Measurements from ENCODE around the gene AGXT. TPM values are rescaled to one million over a fixed set of nuclear protein-coding genes. Genes with fewer than 3 reads are reported as not detected.

Gene AGXT
- total RNA-seq, 1 donor: not detected

DNA sequence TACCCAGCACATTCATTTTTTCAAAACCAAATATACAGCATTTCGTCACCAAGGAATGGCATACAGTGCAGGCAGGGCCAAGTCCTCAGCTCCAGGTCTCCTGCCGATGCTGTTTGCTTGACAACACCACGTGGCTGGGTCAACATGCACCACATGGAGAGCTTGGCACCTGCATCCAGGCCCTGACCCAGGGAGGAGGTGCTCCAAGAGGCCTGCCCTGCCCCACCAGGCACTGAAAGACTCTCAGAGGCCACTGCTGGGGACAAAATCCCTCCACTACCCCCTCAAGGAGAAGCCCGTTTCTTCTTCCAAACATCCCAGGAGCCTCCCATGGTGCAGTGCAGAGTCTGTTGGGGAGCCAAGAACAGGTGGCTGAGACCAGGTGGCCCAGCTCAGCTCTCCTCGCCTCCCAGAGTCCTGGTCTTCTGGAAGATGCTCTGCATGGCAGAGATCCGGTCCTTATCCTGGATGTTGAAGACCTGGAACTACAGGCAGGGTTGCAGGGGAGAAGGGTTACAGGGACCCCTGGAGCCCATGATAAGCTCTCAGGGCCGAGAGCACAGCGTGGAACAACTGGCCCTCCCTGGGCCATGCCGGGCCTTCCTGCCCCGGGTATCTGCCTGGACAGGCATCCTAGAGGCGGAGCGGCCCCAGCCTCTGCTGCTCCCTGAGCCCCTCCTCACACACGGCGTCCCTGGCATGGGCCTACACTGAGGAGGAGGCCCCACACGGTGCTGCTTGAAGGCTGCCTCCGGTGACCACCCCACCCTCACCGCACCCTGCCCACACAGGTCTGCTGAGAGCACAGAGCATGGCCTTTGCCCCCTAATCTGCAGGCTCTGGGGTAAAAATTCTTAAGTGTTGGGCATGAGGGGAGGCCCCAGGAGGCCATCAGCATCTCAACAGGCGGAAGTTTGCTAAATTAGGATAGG is 18.3 kb downstream of the AGXT start:
- DNase-seq (ENCODE audit: low read depth): no peak
- no peak overlapping the region for H3K4me3 ChIP-seq (ENCODE audit: low read depth, low read length)
- TF ChIP-seq, protein P1, sequence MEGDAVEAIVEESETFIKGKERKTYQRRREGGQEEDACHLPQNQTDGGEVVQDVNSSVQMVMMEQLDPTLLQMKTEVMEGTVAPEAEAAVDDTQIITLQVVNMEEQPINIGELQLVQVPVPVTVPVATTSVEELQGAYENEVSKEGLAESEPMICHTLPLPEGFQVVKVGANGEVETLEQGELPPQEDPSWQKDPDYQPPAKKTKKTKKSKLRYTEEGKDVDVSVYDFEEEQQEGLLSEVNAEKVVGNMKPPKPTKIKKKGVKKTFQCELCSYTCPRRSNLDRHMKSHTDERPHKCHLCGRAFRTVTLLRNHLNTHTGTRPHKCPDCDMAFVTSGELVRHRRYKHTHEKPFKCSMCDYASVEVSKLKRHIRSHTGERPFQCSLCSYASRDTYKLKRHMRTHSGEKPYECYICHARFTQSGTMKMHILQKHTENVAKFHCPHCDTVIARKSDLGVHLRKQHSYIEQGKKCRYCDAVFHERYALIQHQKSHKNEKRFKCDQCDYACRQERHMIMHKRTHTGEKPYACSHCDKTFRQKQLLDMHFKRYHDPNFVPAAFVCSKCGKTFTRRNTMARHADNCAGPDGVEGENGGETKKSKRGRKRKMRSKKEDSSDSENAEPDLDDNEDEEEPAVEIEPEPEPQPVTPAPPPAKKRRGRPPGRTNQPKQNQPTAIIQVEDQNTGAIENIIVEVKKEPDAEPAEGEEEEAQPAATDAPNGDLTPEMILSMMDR (IDR thresholded peaks at IDR 0.05; ENCODE audit: insufficient read depth, low read depth, low read length): no peak

DNA sequence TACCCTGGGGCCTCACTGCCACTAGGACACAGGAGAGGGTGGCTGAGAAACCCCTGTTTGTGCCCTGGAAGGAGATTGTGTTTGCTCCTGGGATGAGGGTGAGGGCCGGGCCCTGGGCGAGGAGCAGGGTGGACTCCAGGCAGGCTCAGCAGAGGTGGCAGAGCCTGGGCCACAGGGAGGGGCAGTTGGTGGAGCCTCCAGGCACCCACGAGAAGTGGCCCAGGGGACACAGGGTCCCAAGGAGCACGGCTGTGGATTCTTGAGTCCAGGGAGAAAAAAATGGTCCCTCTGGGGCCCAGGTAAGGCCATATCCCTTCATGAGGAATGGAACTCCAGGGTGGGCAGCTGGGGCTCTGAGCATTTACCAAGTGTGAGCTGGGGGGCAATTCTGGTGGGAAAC is 19.0 kb downstream of the AGXT start:
- TF ChIP-seq, protein P1 (IDR thresholded peaks at IDR 0.05; ENCODE audit: insufficient read depth, low read depth, low read length): no peak
- no peak overlapping the region for H3K4me3 ChIP-seq (ENCODE audit: low read depth, low read length)
- no peak for DNase-seq (ENCODE audit: low read depth)

DNA sequence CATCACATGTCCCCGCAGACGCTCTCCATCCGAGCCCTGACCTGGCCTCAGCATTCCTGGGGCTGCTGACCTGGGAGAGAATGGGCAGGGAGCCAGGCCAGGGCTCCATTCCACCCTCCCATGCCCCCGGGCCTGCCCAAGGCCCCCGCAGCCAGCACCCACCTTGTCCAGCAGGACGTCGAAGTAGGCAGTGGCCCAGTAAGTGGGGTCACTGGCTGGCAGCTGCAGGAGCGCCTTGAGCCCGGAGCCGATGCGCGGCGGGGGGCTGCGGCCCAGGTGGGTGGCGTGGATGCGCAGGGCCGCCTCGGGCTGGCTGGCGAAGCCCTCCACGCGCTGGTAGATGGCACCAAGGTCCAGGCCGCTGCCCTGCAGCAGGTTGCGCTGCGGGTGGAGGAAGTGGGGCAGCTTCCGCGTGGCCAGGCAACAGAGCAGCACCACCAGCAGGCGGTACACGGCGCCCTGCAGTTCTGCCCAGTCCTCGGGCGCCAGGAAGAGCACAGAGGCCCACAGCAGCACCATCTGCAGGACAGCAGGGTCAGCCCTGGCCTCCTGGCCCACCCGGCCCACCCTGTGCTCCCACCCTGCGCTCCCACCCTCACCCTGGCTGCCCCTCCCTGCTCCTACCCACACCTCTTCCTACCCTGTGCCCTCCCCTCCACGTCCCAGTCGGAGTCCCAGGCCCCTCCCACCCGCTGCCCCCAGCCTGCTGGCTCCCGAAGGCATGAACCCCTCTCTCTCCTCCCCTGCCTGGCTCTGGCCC is 19.7 kb downstream of the AGXT start:
- no peak overlapping the region for H3K4me3 ChIP-seq (ENCODE audit: low read depth, low read length)
- no peak for DNase-seq (ENCODE audit: low read depth)
- TF ChIP-seq, protein P1 (IDR thresholded peaks at IDR 0.05; ENCODE audit: insufficient read depth, low read depth, low read length): no peak

DNA sequence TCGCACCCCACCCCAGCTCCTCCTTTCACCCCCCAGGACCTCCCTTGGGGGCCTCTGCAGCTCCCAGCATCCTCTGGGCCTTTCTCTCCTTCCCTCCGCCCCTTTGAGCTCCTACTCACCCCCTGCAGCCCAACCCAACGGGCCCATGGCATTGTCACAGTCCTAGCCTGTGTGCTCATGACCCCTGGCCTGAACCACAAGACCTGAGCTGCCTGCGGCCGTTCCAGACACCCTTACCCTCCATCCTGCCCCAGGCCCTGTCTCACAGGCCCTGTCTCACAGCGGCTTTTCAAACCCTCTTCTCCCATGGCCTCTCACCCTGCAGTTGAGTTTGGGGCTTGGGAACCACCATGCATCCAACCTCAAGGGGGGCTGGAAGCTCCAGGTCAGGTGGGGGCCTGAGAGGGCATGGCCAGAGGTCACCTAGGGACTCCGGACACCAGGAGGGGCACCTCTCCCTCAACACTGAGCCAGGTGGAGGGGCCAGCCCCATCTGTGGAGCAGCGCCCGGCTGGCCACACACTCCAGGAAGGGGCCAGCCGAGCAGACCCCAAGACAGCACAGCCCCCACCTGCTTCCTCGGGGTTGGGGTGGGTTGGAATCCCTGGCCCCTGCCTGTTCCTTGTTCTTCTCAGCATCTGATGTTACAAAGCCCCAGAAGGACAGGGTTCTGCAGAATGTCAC is 20.4 kb downstream of the AGXT start:
- no peak for DNase-seq (ENCODE audit: low read depth)
- H3K4me3 ChIP-seq (ENCODE audit: low read depth, low read length): no peak overlapping the region
- TF ChIP-seq, protein P1 (IDR thresholded peaks at IDR 0.05; ENCODE audit: insufficient read depth, low read depth, low read length): no peak

DNA sequence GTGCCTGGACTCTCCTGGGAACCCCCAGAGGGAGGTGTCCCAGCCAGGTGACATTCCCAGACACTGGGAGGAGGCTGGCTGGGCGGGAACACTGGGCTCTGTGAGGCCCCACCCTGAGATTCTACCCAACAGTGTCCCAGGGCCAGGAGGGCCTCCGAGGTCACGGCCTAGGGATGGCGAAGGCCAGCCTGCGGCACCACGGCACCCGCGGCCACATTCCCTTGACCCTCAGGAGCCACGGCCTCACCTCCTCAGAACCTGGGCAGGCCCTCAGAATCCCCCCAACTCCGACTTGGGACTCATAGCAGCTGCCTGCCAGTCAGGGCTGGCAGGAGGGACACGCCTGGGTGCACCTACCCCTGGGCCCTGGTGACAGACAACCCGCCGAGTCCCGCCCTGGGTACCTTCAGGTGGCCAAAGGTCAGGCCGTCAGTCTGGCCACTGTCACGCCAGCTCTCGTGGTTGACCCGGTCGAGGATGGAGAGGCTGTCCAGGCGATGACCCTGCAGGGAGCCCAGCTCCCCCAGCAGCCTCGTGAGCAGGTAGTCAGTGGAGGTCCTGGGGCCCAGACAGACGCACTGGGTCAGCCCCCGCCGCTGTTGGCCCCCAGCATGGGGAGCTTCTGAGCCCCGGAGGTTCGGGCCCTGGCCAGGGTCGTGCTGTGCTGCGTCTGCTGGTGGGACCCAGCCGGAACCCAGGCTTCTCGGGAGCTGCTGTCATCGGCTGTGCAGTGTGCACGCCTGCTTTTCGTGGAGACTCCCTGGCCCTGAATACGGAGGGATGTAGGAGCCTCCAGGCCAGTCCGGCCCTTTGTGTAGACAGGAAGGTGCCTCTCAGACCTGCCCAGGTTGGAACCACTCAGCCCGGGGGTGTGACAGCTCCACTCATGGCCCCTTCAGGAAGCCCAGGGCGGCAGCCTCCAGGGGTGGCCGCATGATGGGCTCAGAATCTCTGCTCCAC is 21.3 kb downstream of the AGXT start:
- DNase-seq (ENCODE audit: low read depth): no peak
- TF ChIP-seq, protein P1 (IDR thresholded peaks at IDR 0.05; ENCODE audit: insufficient read depth, low read depth, low read length): no peak
- H3K4me3 ChIP-seq (ENCODE audit: low read depth, low read length): no peak overlapping the region

DNA sequence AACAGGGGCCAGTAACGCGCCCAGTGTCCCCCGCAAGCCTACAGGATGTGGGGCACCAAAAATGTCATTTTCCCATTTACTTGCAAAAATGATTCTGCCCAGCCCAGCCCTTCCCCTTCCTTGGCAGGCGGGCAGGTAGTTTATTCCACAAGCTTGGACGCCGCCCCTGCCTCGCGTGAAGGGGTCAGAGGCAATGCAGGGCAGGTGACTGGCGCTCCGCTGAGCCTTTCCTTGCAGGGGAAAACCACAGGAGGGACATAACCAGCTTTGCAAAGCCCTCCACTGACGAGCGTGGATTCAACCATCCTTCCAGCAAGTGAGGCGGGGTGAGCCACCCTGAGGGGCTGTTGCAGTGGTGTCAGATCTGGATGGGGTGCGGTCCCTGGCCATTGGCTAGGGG is 22.1 kb downstream of the AGXT start:
- no peak overlapping the region for H3K4me3 ChIP-seq (ENCODE audit: low read depth, low read length)
- DNase-seq (ENCODE audit: low read depth): no peak
- TF ChIP-seq, protein P1 (IDR thresholded peaks at IDR 0.05; ENCODE audit: insufficient read depth, low read depth, low read length): no peak

Measured in fibroblast of villous mesenchyme (primary cell).